K562 (cell line): ENCODE measurements around the gene SLC26A3. TPM values are rescaled to one million over a fixed set of nuclear protein-coding genes. Genes with fewer than 3 reads are reported as not detected.

Source experiments
- ATF1 ChIP-seq, 2 experiments: fragments of 450-650 bp in 1 of 2; IDR thresholded peaks; 2 replicates each; pipeline ENCODE4 v1.6.1; 2016; ENCODE audit warnings: missing compliant biosample characterization in 1 of 2, missing genetic modification characterization in 1 of 2
- ETV1 ChIP-seq: fragments of 450-650 bp; conservative IDR thresholded peaks from 2 replicates; pipeline ENCODE4 v1.6.1; 2016; ENCODE audit warnings: missing genetic modification characterization, control low read depth, low read depth, missing compliant biosample characterization
- FOS ChIP-seq: IDR thresholded peaks from 3 replicates; pipeline ENCODE4 v1.6.1; 2011; ENCODE audit not compliant: insufficient read length; ENCODE audit errors: extremely low read depth
- MEIS2 ChIP-seq: fragments of 450-650 bp; IDR thresholded peaks from 2 replicates; pipeline ENCODE4 v1.6.1; 2014; ENCODE audit warnings: mild to moderate bottlenecking; ENCODE audit not compliant: partially characterized antibody
- MYBL2 ChIP-seq, 2 experiments: fragments of 450-650 bp in 1 of 2; sonication (generic) in 1 of 2; formaldehyde crosslinking in 1 of 2; IDR thresholded peaks; 2 replicates each; pipeline versions ENCODE4 v1.6.1 to v1.8.1; 2017 to 2022; ENCODE audit warnings: borderline replicate concordance in 1 of 2, inconsistent platforms in 1 of 2, low read depth in 1 of 2, mild to moderate bottlenecking in 1 of 2, missing genetic modification reagents in 1 of 2, moderate library complexity in 1 of 2
- PHTF2 ChIP-seq: fragments of 250-450 bp; sonication (Bioruptor Pico); IDR thresholded peaks from 2 replicates; pipeline ENCODE4 v1.5.0; 2021; ENCODE audit warnings: mild to moderate bottlenecking
- RBBP5 ChIP-seq: fragments of 200-600 bp; sonication (generic); IDR thresholded peaks from 2 replicates; pipeline ENCODE4 v1.6.1; 2012; ENCODE audit warnings: borderline replicate concordance, mild to moderate bottlenecking, low read length, control low read depth, inconsistent platforms; ENCODE audit not compliant: insufficient read depth, poor library complexity, severe bottlenecking
- SNIP1 ChIP-seq: fragments of 450-650 bp; IDR thresholded peaks from 2 replicates; pipeline ENCODE4 v1.7.1; 2017; ENCODE audit warnings: low read depth, mild to moderate bottlenecking
- ZNF121 ChIP-seq: sonication (generic); formaldehyde crosslinking; conservative IDR thresholded peaks from 2 replicates; pipeline ENCODE4 v1.8.0; 2022; ENCODE audit warnings: missing genetic modification reagents
- ZNF408 ChIP-seq: fragments of 250-450 bp; sonication (Bioruptor Pico); IDR thresholded peaks from 2 replicates; pipeline ENCODE4 v1.4.0; 2020; ENCODE audit warnings: low read depth, mild to moderate bottlenecking, moderate library complexity
- ZNF780A ChIP-seq: fragments of 250-450 bp; sonication (Bioruptor Pico); IDR thresholded peaks from 2 replicates; pipeline ENCODE4 v1.5.0; 2021; ENCODE audit warnings: mild to moderate bottlenecking
- polyA plus RNA-seq, 8 experiments: library from polyadenylated mRNA; depleted of rRNA in 4 of 8; stranded (reverse) in 5 of 8; unstranded in 3 of 8; fragments of >200 nt; fragmentation: Nextera tagmentation in 2 of 8; fragmentation: Illumina TruSeq in 1 of 8; extraction: Ambion mirVana in 2 of 8; extraction: Trizol in 1 of 8; gene quantifications; 2 replicates each; pipeline versions ENCODE4 v1.2.1 to v1.2.3, GENCODE V29; 2011 to 2014; ENCODE audit warnings: inconsistent platforms in 1 of 8, missing spikeins in 1 of 8
- total RNA-seq, 7 experiments: library from RNA; depleted of rRNA in 6 of 7; stranded (reverse); fragments of >200 nt in 6 of 7; fragmentation: Illumina TruSeq in 2 of 7; extraction: Trizol in 2 of 7; gene quantifications; 2 replicates each; pipeline versions ENCODE4 v1.2.1 to v1.2.3, GENCODE V29; 2011 to 2021; ENCODE audit warnings: low replicate concordance in 1 of 7
- TF ChIP-seq, protein P1 (sequence below): fragments of 250-450 bp; sonication (Bioruptor Pico); IDR thresholded peaks from 2 replicates; pipeline ENCODE4 v1.8.0; 2022; ENCODE audit warnings: moderate library complexity, mild to moderate bottlenecking, inconsistent platforms
- TF ChIP-seq, protein P2 (sequence below): fragments of 450-650 bp; IDR thresholded peaks from 2 replicates; pipeline ENCODE4 v1.6.1; 2017; ENCODE audit warnings: antibody characterized with exemption
- TF ChIP-seq, protein P3 (sequence below): fragments of 450-650 bp; IDR thresholded peaks from 2 replicates; pipeline ENCODE4 v1.6.1; 2017; ENCODE audit warnings: mild to moderate bottlenecking, moderate library complexity
- TF ChIP-seq, protein P4 (sequence below), 2 experiments: IDR thresholded peaks in 1 of 2; conservative IDR thresholded peaks in 1 of 2; 2 replicates each; pipeline ENCODE4 v1.6.1; 2016; ENCODE audit warnings: low read depth in 2 of 2, mild to moderate bottlenecking in 1 of 2, missing compliant biosample characterization in 1 of 2, missing genetic modification characterization in 1 of 2, moderate library complexity in 1 of 2
- TF ChIP-seq, protein P5 (sequence below): fragments of 450-650 bp; IDR thresholded peaks from 2 replicates; pipeline ENCODE4 v1.6.1; 2016; ENCODE audit warnings: missing biosample characterization, missing genetic modification characterization

Gene SLC26A3
- total and polyA plus RNA-seq, 9 of the 15 experiments (the other 6 are each of a cell fraction or from before 2014, with no cell fraction given), result 0.86 TPM; not detected in 8

DNA sequence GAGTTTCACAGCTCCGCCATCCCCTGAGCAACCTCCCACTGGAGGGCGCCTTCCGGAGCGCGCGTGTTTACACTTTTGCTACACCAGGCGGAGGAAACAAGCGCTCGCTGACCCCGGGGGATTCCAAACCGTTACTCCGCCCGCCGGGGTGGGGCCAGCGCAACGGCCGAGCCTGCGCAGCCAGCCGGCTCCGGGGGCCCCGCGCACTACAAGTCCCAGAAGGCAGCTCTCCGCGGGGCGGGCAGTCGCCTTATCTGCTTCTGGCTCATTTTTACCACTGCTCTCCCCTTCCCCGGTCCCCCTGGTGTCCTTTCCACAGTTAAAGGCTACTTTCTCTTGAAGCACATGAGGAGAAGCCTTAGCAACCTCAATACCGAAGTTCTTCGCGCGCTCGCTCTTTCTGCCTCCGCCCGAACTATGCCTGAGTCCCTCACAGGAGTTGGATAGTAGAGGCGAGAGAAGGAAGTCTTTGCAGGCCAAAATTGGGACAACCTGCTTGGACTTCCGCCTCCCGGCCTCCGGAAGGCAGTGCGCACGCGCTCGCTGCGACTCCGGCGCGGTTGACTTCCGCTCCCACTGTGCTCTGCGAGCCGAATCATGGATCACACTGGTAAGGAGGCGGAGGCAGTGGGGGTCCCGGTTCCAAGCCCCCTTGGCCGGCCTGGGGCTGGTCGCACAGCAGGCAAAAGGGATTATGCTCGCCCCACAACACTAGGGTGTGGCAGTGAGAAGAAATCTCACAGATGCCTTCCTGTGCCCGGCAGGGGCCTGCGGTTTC is 59.3 kb downstream of the SLC26A3 start, which contains the start of gene CBLL1 (continued):
- TF ChIP-seq, protein P1, sequence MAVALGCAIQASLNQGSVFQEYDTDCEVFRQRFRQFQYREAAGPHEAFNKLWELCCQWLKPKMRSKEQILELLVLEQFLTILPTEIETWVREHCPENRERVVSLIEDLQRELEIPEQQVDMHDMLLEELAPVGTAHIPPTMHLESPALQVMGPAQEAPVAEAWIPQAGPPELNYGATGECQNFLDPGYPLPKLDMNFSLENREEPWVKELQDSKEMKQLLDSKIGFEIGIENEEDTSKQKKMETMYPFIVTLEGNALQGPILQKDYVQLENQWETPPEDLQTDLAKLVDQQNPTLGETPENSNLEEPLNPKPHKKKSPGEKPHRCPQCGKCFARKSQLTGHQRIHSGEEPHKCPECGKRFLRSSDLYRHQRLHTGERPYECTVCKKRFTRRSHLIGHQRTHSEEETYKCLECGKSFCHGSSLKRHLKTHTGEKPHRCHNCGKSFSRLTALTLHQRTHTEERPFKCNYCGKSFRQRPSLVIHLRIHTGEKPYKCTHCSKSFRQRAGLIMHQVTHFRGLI, result 0 out of 2 replicates have a peak, but pooled peaks have one; percentile 65
- TF ChIP-seq ZNF408 (CRISPR knock-in tag), result no peak
- TF ChIP-seq SNIP1, result no peak
- no peak for TF ChIP-seq PHTF2 (CRISPR knock-in tag)
- TF ChIP-seq MEIS2, result peak; percentile 86
- TF ChIP-seq FOS, result no peak
- TF ChIP-seq, protein P2, sequence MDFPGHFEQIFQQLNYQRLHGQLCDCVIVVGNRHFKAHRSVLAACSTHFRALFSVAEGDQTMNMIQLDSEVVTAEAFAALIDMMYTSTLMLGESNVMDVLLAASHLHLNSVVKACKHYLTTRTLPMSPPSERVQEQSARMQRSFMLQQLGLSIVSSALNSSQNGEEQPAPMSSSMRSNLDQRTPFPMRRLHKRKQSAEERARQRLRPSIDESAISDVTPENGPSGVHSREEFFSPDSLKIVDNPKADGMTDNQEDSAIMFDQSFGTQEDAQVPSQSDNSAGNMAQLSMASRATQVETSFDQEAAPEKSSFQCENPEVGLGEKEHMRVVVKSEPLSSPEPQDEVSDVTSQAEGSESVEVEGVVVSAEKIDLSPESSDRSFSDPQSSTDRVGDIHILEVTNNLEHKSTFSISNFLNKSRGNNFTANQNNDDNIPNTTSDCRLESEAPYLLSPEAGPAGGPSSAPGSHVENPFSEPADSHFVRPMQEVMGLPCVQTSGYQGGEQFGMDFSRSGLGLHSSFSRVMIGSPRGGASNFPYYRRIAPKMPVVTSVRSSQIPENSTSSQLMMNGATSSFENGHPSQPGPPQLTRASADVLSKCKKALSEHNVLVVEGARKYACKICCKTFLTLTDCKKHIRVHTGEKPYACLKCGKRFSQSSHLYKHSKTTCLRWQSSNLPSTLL, result no peak
- TF ChIP-seq, protein P3, sequence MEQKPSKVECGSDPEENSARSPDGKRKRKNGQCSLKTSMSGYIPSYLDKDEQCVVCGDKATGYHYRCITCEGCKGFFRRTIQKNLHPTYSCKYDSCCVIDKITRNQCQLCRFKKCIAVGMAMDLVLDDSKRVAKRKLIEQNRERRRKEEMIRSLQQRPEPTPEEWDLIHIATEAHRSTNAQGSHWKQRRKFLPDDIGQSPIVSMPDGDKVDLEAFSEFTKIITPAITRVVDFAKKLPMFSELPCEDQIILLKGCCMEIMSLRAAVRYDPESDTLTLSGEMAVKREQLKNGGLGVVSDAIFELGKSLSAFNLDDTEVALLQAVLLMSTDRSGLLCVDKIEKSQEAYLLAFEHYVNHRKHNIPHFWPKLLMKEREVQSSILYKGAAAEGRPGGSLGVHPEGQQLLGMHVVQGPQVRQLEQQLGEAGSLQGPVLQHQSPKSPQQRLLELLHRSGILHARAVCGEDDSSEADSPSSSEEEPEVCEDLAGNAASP, result no peak
- TF ChIP-seq ETV1 (tag), result peak; percentile 89; the same call in 1 of the 2 replicates
- peak; percentile 94 for TF ChIP-seq MYBL2 (IDR thresholded peaks at IDR 0.05; ENCODE audit: low read depth)
- TF ChIP-seq MYBL2 (CRISPR knock-in tag; IDR thresholded peaks at IDR 0.05; ENCODE audit: borderline replicate concordance), result no peak
- TF ChIP-seq, protein P4, sequence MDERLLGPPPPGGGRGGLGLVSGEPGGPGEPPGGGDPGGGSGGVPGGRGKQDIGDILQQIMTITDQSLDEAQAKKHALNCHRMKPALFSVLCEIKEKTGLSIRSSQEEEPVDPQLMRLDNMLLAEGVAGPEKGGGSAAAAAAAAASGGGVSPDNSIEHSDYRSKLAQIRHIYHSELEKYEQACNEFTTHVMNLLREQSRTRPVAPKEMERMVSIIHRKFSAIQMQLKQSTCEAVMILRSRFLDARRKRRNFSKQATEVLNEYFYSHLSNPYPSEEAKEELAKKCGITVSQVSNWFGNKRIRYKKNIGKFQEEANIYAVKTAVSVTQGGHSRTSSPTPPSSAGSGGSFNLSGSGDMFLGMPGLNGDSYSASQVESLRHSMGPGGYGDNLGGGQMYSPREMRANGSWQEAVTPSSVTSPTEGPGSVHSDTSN (CRISPR knock-in tag; IDR thresholded peaks at IDR 0.05; ENCODE audit: low read depth), result no peak
- TF ChIP-seq, protein P4 (tag; conservative IDR thresholded peaks at IDR 0.05; ENCODE audit: low read depth), result no peak
- TF ChIP-seq ZNF121 (CRISPR knock-in tag), result no peak
- TF ChIP-seq, protein P5, sequence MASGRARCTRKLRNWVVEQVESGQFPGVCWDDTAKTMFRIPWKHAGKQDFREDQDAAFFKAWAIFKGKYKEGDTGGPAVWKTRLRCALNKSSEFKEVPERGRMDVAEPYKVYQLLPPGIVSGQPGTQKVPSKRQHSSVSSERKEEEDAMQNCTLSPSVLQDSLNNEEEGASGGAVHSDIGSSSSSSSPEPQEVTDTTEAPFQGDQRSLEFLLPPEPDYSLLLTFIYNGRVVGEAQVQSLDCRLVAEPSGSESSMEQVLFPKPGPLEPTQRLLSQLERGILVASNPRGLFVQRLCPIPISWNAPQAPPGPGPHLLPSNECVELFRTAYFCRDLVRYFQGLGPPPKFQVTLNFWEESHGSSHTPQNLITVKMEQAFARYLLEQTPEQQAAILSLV (tag), result no peak
- TF ChIP-seq RBBP5, result peak; percentile 90
- no peak for TF ChIP-seq ZNF780A
- no peak for TF ChIP-seq ATF1 (CRISPR knock-in tag; IDR thresholded peaks at IDR 0.05)
- TF ChIP-seq ATF1 (tag; IDR thresholded peaks at IDR 0.05), result peak; percentile 89
